Hematopoietic multipotent progenitor cell treated with erythropoietin and hydrocortisone succinate and interleukin-3 and kit ligand, for 6 days (in vitro differentiated cells): ENCODE results near the gene TMEM86B.

Source experiments
- DNase-seq: peaks from one replicate; pipeline ENCODE4 v3.0.0-alpha.2; 2015

TMEM86B gene, protein sequence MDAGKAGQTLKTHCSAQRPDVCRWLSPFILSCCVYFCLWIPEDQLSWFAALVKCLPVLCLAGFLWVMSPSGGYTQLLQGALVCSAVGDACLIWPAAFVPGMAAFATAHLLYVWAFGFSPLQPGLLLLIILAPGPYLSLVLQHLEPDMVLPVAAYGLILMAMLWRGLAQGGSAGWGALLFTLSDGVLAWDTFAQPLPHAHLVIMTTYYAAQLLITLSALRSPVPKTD

DNA sequence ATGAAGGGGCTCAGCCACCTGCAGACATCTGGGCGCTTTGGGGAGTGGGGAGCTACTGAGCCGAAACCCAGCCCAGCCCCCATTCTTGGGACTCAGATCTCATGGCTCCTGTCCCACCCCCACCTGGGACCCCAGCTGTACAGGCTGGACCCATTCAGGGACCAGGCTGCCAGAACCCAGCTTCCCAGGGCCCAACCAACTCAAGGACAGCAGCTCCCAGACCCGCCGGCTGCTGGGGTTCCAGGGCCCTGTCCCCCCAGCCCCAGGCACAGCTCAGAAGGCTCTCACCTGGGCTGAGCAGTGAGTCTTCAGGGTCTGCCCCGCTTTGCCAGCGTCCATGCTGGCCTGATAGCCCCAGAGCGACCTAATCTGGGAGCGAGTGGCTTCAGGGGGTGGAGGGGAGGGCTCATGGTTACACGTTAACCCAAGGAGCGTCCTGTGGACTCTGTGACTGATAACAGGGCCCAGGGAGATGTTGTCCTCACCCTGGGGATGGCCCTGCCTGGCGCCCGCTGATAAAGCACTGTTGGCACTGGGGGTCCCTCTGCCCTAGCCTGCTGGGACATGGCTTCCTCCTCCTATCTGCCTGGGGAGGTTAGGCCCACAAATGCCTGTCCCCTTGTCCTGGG lies at the start of gene TMEM86B:
TSS of gene TMEM86B (minus strand) at position 361 of the 629 bp plus-strand sequence. CDS start at position 339, 22 bp downstream.
- DNase-seq = peak; percentile 97

DNA sequence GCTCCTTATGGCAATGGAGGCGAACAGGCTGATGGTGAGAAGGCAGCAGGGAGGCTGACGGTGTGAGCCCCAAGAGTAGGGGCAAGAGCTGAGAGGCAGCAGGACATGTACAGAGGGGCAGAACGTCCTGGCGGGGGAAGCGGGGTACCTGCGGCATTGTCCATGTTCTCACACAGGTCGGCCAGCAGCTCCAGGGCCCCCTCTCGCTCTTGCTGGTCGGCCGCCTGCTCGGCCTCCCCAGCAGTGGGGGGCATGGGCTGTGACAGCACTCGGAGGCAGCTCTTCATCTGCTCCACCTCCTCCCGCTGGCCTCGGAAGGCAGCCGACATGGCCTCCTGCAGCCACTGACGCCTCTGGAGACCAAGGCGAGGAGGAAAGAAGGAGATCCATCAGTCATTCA lies 48.9 kb upstream of the TMEM86B start:
- no peak for DNase-seq

DNA sequence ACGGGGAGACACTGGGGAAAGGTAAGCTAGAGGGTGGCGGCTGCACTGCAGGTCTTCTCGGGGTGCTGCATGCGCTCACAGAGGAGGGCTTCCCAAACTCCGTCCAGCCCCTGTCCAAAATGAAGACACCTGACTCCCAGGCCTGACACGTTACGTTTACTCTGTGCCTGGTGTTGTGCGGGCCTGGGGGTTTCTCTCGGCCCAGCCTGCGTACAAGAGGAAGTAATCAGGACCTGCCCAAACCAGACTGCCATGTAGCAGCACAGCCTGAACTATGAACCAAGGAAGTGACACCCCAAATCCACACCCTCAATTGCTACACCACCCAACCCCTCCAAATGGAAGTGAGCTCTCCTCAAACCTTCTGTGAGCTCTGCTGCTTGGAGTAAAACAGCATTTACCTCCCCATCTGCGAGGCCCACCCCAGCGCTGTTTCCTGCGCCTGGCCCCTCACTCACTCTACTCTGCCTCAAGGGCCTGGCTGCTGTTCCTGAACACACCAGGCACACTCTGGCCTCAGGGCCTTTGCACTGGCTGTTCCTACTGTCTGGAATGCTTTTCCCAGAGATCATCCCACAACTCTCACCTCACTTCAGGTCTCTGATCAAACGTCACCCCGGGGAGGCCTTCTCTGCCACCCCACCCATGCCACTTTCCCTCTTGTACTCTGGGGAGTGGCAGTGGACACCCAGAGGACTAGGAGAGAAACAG lies 48.3 kb upstream of the TMEM86B start:
- DNase-seq = no peak

DNA sequence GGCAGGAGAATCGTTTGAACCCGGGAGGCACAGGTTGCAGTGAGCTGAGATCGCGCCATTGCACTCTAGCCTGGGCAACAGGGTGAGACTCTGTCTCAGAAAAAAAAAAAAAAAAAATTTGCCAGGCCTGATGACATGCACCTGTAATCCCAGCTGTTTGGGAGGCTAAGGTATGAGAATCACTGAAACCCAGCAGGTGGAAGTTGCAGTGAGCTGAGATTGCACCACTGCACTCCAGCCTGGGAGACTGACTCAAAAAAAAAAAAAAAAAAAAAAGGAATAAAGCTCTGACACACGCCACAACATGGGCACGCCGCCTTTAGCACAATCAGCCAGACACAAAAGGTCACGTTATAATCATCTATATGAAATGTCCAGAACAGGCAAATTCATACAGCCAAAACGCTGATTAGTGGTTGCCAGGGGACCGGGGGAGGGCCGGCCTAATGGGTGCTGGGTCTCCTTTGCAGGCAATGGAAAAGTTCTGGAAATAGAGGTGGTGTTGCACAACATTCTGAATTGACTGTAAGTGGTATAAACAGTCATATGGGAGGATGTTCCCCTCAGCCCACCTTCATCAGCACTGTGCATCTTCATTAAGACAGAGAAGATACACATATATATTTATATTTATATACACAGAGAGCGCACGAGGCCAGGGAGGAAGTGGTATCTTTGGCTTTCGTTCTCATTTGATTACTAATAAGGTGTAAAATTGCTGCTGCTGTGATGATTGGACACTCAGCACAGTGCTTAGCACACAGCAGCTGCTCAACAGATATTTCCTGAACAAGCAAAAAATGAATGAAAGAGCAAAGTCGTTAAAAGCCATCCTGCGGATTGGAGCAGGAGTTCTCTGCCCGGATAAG lies 47.5 kb upstream of the TMEM86B start:
- no peak for DNase-seq

DNA sequence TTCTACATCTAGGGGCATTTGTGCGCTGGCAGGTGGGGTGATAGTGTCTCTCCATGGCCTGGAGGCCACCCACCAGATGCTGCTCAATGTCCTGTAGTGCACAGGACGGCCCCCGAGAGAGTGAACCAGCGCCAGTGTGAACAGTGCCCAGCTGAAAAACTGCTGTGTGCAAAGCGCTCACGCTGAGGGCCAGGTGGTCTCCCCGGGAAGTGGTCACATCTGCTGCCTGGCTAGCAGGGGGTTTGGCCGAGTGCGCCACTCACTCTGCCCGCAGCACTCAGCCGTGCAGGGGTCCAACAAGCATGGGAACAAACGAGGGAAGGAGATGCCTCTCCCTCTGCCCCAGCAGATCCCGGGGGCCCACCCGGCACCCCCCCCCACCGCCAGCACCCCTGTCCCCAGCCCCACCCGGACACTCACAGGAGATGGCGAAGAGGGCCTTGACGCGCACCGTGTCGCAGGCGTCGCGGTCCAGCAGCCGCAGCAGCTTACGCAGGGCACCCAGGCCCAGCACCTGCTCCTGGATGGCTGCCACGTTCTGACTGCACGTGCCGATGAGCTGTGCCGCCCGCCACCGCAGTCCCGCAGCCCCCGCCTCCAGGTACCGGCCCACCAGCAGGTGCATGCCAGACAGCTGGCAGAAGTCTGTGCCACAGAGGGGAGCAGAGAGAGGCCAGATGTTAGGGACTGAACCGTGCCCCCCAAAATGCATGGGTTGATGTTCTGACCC lies 45.6 kb upstream of the TMEM86B start:
- DNase-seq = no peak

DNA sequence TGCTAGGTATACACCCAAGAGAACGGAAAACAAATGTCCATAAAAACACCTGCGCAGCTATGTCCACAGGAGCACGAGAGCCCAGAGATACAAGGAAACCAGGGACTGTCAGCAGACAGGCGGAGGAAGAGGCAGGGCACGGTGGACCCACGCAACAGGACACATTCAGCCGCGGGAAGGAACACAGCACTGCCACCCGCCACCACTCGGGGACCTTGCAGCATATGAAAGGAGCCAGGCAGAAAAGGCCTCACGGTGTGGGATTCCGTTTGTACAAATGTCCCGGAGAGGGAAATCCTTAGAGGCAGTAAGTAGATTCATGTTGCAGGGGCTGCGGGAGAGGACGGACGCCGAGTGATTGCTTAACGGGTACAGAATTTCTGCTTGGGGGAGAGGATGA lies 43.6 kb upstream of the TMEM86B start:
- no peak for DNase-seq

DNA sequence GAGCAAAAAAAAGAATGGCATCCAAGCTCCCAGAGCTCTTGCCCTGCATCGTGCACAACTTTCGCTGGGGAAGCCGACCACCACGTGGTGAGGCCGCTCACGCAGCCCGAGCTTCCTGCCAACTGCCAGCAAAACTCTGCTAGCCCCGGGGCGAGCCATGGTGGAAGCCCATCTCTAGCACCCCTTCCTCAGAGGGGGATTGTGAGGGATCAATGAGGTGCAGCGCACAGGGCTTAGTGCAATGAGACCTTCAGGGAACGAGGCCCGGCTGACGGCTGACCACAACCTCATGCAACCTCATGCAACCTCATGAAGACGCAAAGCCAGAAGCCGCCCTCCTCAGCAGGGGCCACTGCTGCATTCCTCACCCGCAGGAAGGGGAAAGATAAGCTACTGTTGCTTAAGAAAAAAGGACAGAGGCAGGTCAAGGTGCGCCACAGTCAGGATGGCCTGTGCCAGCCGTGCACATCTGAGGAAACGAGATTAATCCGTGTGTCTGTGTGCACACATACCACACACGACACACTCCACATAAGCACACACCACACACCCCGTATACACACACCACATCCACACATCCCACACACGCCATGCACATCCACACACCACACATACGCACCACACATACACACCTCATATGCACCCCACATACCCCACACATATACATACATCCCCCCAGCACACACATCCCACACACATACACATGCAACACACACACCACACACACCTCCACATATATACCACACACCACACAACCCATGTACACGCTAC lies 41.8 kb upstream of the TMEM86B start:
- DNase-seq = peak; percentile 16

DNA sequence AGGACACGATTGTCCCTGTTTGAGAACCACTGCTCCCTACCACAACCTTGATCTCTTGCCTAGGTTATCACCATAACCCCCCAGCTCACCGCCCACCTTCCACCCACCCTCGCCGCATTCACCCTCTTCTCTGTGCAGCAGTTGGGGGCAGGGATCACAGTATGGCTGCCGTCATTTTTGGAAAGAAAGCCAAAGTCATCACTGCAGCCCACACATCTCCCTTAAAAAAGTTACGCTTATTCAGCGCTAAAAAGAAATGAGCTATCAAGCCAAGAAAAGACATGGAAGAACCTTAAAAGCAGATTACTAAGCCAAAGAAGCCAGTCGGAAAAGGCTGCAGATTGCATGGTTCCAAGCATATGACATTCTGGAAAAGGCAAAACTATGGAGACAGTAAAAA lies 40.7 kb upstream of the TMEM86B start:
- no peak for DNase-seq

DNA sequence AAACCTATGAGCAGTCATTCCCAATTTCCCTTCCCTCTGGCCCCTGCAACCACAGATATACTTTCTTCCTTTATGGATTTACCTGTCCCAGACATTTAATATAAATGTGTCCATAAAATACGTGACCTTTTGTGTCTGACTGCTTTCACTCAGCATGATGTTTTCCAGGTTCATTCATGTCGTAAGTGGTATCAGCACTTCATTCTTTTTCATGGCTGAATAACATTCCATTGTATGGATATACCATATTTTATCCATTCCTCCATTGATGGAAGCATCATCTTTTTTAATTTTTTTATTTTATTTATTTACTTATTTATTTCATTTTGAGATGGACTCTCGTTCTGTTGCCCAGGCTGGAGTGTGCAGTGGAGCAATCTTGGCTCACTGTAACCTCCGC lies 38.3 kb upstream of the TMEM86B start:
- no peak for DNase-seq

DNA sequence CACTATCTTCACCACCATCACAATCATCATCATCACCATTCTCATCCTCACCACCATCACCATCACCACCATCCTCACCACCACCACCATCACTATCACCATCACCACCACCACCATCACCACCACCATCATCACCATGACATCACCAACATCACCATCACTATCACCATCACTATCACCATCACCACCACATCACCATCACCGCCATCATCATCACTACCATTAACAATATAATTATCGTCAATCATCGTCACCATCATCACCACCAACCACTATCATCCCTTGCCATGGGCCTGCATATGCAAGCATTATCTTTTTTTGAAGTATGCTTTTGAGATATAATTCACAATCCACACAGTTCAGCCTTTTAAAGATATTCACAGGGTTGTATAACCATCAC lies 37.8 kb upstream of the TMEM86B start:
- no peak for DNase-seq

DNA sequence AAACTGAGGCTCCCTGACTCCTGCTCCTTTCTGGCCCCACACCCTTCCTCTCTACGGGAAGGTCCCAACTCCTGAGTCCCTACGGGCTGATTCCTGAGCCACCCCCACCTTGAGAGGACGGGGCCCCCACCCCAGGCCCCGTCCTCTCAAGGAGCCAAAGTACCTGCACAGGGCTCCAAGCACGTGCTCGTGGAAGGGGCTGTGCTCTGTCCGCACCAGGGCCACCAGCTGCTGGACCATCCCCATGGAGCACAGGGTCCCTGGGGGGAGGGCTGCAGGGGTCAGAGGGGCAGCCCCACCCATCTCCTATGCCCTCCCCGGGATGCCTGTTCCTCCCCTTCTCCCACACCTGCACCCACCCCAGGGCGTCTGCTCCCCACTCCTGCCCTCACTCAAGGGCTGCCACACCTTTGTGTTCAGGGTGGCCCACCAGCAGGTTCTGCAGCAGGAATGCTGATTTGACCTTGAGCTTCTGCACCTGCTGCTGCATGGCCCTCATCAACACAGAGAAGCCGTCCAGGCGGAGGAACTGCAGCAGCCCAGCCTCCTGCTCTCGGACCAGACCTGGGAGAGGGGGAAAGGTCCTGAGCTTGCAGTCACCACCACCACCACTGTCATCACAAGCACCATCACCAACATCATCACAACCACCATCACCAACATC lies 37.3 kb upstream of the TMEM86B start:
- no peak for DNase-seq

DNA sequence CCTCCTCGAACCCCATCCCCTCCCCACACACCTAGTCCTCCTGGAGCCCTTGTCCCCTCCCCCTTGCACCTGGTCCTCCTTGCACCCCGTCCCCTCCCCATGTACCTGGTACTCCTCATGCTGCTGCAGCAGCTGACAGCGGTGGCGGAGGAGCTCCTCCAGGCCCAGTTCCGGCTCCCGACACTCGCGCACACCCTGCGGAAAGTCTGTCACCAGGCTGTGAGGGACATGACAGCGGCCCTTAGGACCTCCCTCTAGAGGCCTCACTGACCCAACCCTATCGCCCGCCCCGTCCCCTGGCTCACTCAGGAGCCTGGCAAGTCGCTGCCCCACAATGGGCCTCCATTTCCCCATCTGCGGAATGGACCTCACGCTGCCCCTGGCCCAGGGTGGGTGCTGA lies 36.6 kb upstream of the TMEM86B start:
- no peak for DNase-seq

DNA sequence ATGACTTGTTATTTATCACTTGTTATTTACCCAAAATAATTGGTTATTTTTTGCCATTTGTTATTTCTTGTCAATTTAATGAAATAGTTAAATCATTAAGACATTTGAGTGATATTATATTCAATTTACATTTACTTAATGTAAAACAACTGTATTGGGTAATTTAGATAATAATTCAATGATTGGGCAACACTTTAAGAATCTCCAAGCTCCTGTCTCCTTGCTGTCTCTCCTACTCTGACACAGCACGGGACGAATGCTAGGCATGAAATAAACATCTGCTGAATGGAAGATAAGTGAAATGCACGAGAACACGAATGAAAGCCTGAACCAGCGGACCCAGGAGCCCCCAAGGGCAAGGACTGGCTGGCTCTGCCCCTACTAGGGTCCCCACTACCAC lies 36.0 kb upstream of the TMEM86B start:
- no peak for DNase-seq

DNA sequence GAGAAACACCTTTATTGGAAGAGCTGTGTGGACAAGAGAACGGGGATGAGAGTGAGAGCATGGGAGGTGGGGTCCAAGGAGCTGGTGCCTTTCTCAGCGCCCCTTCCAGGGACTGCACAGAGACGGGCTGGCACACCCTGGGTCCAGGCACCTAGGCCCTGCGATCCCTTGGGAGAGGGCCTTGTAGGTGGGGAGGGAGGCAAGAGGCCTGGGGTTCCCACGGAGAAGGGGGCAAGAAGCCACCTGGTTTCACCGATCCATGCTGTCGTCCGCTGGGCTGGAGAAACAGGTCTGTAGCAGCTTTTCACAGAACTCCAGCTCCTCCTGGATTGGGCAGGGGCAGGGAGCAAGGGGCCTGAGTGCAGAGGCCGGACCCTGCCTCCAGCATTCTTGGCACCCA lies 33.8 kb upstream of the TMEM86B start:
- DNase-seq = no peak

DNA sequence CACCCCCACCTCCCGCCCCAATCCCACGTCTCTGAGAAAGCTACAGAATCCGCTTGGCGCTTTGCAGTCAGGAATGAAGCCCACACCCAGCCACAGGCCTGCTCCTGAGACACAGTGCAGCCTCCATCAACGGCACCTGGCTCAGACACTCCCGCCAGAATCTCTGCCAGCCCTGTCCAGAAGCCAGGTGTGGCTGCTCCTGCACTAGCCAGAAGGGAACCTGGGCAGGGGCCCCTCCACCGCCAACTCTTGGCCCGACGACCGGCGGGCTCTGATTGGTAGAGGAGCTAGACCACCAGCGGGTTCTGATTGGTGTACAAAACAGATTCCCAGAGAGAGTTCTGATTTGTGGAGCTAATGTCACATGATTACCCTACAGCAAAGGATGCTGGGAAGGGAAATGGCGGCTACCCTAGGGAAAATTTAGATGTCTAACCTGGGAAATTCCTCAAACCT lies 33.1 kb upstream of the TMEM86B start:
- no peak for DNase-seq

DNA sequence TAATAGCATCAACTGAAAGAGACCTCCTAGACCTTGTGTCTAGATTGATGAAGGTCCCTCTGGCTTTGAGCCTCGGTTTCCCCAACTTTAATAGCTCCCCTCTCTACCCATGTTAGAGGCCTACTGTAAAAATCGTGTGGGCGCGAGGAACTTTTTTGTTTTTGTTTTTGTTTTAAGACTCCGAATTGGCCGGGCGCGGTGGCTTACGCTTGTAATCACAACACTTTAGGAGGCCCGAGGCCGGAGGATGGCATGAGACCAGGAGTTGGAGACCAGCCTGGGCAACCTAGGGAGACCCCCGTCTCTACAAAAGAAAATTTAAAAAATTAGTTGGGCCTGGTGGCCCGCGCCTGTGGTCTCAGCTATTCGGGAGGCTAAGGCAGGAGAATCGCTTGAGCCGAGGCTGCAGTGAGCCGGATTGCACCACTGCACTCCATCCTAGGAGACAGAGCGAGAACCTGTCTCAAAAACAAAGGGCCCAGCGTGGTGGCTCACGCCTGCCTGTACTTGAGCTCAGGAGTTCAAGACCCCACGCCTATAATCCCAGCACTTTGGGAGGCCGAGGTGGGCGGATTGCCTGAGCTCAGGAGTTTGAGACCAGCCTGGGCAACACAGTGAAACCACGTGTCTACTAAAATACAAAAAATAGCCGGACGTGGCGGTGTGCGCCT lies 31.1 kb upstream of the TMEM86B start:
- DNase-seq = no peak

DNA sequence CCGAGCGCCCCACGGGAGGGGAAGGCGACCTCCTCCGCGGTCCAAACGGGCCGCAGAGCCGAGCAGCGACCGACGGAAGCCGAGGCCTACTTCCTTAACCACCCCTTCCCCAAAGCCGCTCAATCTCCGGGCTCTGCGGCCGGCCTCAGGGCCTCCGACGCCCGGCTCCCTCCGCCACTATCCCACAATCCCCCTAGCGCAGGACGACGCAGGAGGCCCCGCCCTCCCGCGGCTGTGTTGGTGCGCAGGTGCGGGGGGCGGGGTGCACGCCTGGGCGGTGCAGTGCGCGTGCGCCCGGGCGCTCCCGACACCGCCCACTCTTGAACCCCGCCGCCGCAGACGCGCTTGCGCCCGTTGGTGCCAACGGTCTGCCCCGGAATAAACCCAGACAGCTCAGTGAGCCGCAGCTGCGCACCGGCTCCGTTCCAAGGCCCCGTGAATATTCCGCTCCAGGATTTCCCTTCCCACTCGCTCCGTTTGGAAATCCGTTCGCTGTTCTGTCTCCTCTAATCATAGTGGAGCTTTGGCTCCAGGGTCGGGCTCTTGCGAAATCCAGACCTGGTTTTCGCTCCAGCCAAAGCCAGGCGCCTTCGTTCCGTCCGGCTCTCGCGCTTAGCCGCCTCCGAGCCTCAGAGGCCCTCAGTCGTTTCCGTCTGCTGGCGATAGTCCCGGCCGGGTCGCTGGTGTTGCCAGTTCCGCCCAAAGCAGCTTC lies 30.4 kb upstream of the TMEM86B start, which contains the start of gene PPP6R1:
TSS of gene PPP6R1 (minus strand) at position 190 of the 712 bp plus-strand sequence. CDS start 11,914 bp downstream, outside the sequence.
- DNase-seq = peak; percentile 98

DNA sequence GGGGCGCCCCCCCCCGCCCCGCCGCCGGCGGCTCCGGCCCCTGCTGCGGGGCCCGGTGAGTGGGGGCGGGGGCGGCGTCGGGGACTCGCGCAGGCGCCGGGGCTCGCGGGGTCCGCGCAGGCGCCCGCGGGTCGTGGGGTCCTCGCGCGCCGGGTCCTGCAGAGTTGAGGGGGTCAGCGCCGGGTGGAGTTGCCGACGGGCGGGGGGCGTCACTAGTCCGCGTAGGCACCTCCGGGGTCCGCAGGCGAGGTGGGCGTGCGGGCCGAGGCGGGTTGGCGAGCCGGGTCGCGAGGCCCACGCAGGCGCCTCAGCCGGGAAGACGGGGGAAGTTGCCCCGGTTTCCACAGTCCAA lies 29.9 kb upstream of the TMEM86B start:
- DNase-seq = no peak
